Right kidney (tissue), 1 donor: ENCODE results near the gene NCEH1.

ENCODE experiments used
- DNase-seq: peaks from one replicate; pipeline ENCODE4 v3.0.0-alpha.2; 2016

Gene NCEH1

GRCh38 chr3:172581757-172582166 lies 129.1 kb downstream of the NCEH1 start:
- DNase-seq, result no peak

GRCh38 chr3:172580680-172581401 lies 130.0 kb downstream of the NCEH1 start:
- DNase-seq, result no peak
